ENCODE data around the gene MAEL. TPM values are rescaled to one million over a fixed set of nuclear protein-coding genes. Genes with fewer than 3 reads are reported as not detected.

The MAEL gene
- total RNA-seq, 1 experiment from 2014 or later = not detected

DNA sequence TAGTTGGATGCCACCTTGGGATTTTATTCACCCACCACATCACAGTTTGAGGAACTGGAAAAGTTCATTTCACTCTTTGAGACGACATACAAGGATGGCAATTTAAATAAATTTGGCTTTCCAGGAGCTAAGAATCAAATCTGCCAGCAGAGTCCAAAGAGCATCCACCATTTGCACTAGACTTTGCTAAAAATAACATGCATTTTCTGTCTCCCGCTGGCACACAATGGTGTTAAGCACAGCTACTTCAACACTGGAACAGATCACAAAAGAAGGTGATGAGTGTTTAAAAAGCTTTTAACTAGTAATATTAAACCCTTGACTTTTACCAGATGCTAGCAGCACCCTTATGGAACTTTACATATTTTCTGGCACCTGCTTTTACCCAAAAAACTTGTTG, 44.6 kb downstream of the MAEL start:
- Histone ChIP-seq H3K4me3 (ENCODE audit: low read length) (no peak overlapping the region), H3F3A (ENCODE audit: low read length, unreplicated experiment) (no peaks in the 10 kb centered on the region), H3K9me3 (ENCODE audit: low read length) (no peaks in the 10 kb centered on the region), H3K27ac (ENCODE audit: low read length) (no peak overlapping the region), H3K27me3 (ENCODE audit: low read length) (peaks cover 64% of the 10 kb centered on the region), H3K4me1 (ENCODE audit: insufficient read depth, low read length) (no peaks in the 10 kb centered on the region), H3K9me2 (replicated peaks; ENCODE audit: low read length) (no peaks in the 10 kb centered on the region), H4K20me1 (ENCODE audit: low read length) (no peaks in the 10 kb centered on the region), H3K36me3 (ENCODE audit: low read depth, low read length) (no peaks in the 10 kb centered on the region), H2AFZ (ENCODE audit: low read length) (no peak overlapping the region), H3K79me2 (ENCODE audit: low read length) (no peaks in the 10 kb centered on the region), H3K9ac (ENCODE audit: low read length) (no peak overlapping the region), H3K4me2 (ENCODE audit: low read length) (no peak overlapping the region)
- ATAC-seq (no peak), DNase-seq (no peak)
- TF ChIP-seq EZH2phosphoT487 (IDR thresholded peaks at IDR 0.05; ENCODE audit: borderline replicate concordance, low read length) = no peak
- TF ChIP-seq, protein P1, sequence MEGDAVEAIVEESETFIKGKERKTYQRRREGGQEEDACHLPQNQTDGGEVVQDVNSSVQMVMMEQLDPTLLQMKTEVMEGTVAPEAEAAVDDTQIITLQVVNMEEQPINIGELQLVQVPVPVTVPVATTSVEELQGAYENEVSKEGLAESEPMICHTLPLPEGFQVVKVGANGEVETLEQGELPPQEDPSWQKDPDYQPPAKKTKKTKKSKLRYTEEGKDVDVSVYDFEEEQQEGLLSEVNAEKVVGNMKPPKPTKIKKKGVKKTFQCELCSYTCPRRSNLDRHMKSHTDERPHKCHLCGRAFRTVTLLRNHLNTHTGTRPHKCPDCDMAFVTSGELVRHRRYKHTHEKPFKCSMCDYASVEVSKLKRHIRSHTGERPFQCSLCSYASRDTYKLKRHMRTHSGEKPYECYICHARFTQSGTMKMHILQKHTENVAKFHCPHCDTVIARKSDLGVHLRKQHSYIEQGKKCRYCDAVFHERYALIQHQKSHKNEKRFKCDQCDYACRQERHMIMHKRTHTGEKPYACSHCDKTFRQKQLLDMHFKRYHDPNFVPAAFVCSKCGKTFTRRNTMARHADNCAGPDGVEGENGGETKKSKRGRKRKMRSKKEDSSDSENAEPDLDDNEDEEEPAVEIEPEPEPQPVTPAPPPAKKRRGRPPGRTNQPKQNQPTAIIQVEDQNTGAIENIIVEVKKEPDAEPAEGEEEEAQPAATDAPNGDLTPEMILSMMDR (conservative IDR thresholded peaks at IDR 0.05; ENCODE audit: low read depth, low read length) = no peak
- no peak for TF ChIP-seq EZH2 (IDR thresholded peaks at IDR 0.05; ENCODE audit: low read length, unreplicated experiment)
- BruUV-seq (replicated peaks) = no TSS peak
- intact Hi-C loops (cut with micrococcal nuclease) = no loop called here
- POLR2A ChIA-PET (ENCODE audit: unreplicated experiment) = no interaction called here
- CTCF ChIA-PET = no interaction called here

DNA sequence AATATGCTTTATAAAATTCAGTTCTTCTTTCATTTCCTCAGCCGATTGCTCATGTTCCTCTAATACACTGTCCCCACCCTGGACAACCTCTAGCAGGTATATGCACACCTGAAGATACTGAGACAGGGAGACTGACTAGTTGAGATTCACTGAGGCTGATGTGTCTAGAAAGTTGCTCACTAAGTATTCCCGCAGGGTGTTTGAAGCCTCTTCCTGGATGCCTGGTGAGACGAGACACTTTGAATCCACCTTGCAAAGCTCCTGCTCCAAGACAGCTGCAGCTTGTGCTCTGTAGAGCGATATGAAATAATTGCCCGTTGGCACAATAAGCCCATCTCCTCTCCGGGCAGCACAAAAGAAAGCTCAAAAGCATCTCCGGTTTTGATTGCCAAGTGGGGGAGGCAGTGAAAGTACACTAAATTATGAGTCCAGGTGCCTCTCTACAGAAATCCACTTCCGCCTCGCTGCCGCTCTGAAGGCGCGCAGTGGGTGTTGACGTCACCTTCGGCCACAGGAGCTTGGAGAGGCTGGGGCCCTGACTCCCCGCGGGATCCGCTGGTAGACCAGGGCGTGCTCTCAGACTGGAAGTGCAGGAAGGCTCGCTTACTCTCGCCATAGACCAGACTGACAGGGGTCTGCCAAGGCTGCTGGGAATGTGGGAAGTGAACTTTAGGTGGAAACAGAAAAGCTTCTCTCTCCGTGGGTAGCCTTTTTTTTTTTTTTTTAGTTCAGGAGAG, 54.8 kb downstream of the MAEL start:
- Histone ChIP-seq H3K79me2 (ENCODE audit: low read length) (no peaks in the 10 kb centered on the region), H3K9me2 (replicated peaks; ENCODE audit: low read length) (no peaks in the 10 kb centered on the region), H3K27ac (ENCODE audit: low read length) (no peak overlapping the region), H3K4me1 (ENCODE audit: insufficient read depth, low read length) (0 out of 2 replicates have a peak, but pooled peaks cover 7% of the 10 kb centered on the region), H3K27me3 (ENCODE audit: low read length) (peaks cover 59% of the 10 kb centered on the region), H3K36me3 (ENCODE audit: low read depth, low read length) (no peaks in the 10 kb centered on the region), H3K4me2 (ENCODE audit: low read length) (peak overlapping the region; percentile 81), H3K4me3 (ENCODE audit: low read length) (peak overlapping the region; percentile 61), H3K9ac (ENCODE audit: low read length) (no peak overlapping the region), H4K20me1 (ENCODE audit: low read length) (no peaks in the 10 kb centered on the region), H3K9me3 (ENCODE audit: low read length) (no peaks in the 10 kb centered on the region), H3F3A (ENCODE audit: low read length, unreplicated experiment) (no peaks in the 10 kb centered on the region), H2AFZ (ENCODE audit: low read length) (peak overlapping the region; percentile 80)
- no peak for TF ChIP-seq EZH2 (IDR thresholded peaks at IDR 0.05; ENCODE audit: low read length, unreplicated experiment)
- no peak for TF ChIP-seq EZH2phosphoT487 (IDR thresholded peaks at IDR 0.05; ENCODE audit: borderline replicate concordance, low read length)
- TF ChIP-seq, protein P1 (conservative IDR thresholded peaks at IDR 0.05; ENCODE audit: low read depth, low read length) = no peak
- BruUV-seq (replicated peaks) = no TSS peak
- CTCF ChIA-PET = no interaction called here
- DNase-seq (peak; percentile 76), ATAC-seq (peak; percentile 96)
- POLR2A ChIA-PET (ENCODE audit: unreplicated experiment) = no interaction called here
- intact Hi-C loops (cut with micrococcal nuclease) = no loop called here

DNA sequence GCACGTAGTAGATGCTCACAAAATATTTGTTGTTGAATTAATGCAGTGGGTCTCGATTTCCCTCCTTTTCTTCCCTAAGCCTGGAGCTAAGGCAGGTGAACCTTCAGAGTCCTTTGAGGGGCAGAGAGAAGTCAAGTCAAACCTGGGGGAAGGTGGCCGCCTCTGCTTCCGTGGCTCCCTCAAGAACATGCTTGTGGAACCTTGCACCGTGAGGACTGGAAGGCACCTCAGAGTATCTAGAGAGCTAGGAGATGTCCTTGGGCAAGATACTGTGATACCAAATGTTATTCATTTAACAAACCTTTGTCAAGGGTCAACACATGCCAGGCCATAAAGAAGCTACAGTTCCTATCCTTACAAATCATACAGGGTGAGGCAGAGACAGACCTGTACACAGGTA, 62.8 kb downstream of the MAEL start:
- Histone ChIP-seq H3K9me3 (ENCODE audit: low read length) (no peaks in the 10 kb centered on the region), H3K9ac (ENCODE audit: low read length) (no peak overlapping the region), H3K4me2 (ENCODE audit: low read length) (no peak overlapping the region), H3K9me2 (replicated peaks; ENCODE audit: low read length) (no peaks in the 10 kb centered on the region), H4K20me1 (ENCODE audit: low read length) (no peaks in the 10 kb centered on the region), H3K4me1 (ENCODE audit: insufficient read depth, low read length) (no peaks in the 10 kb centered on the region), H2AFZ (ENCODE audit: low read length) (no peak overlapping the region), H3K27me3 (ENCODE audit: low read length) (peaks cover 4% of the 10 kb centered on the region; the same call in 1 of the 2 replicates), H3K79me2 (ENCODE audit: low read length) (no peaks in the 10 kb centered on the region), H3F3A (ENCODE audit: low read length, unreplicated experiment) (no peaks in the 10 kb centered on the region), H3K4me3 (ENCODE audit: low read length) (no peak overlapping the region), H3K36me3 (ENCODE audit: low read depth, low read length) (no peaks in the 10 kb centered on the region), H3K27ac (ENCODE audit: low read length) (no peak overlapping the region)
- intact Hi-C loops (cut with micrococcal nuclease) = loop anchor here (10.0 kb wide), 2 partner anchors 77 to 1127 kb away; partner anchors contain the start of gene ILDR2
- DNase-seq = no peak
- BruUV-seq (replicated peaks) = no TSS peak
- TF ChIP-seq EZH2phosphoT487 (IDR thresholded peaks at IDR 0.05; ENCODE audit: borderline replicate concordance, low read length) (no peak), EZH2 (IDR thresholded peaks at IDR 0.05; ENCODE audit: low read length, unreplicated experiment) (no peak)
- TF ChIP-seq, protein P1 (conservative IDR thresholded peaks at IDR 0.05; ENCODE audit: low read depth, low read length) = no peak
- ChIA-PET POLR2A (ENCODE audit: unreplicated experiment) (no interaction called here), CTCF (no interaction called here)
- no peak for ATAC-seq
